Astrocyte of the spinal cord (primary cell): ENCODE results near the gene HES3.

Experiments used
- DNase-seq: peaks from one replicate; pipeline ENCODE4 v3.0.0; 2011; ENCODE audit warnings: low read depth, low spot score
- H3K4me3 ChIP-seq: 2 replicates; pipeline ENCODE4 v1.5.1; 2011; ENCODE audit warnings: low read depth, mild to moderate bottlenecking, low read length, moderate library complexity
- in situ Hi-C: cut with HindIII; loops from 2 replicates; pipeline ENCODE4 v1.10.0; 2017; ENCODE audit warnings: low sequenced_read_pairs
- TF ChIP-seq, protein P1 (sequence below): IDR thresholded peaks from 2 replicates; pipeline ENCODE4 v1.5.1; 2012; ENCODE audit warnings: low read depth, mild to moderate bottlenecking, low read length, inconsistent platforms

Gene HES3

DNA sequence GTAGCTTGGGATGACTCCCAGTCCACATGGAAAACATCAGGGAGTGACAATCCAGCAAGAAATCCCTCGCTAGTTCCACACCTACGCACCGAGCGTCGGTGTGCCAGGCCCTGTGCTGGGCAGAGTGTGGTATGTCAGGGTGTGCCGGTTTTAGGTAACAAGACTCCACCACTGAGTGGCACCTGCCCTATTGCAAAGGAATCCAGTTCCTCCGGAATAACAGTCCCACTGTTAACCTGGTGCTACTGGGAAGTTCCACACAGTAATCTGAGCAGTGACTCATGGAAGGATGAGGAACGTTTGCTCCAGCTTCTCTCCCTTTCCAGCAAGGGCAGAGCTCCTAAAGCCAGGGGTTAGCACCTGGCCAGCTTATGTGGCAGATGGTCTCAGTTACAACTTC is 23.7 kb upstream of the HES3 start:
- no peak overlapping the region for H3K4me3 ChIP-seq
- DNase-seq = no peak
- TF ChIP-seq, protein P1, sequence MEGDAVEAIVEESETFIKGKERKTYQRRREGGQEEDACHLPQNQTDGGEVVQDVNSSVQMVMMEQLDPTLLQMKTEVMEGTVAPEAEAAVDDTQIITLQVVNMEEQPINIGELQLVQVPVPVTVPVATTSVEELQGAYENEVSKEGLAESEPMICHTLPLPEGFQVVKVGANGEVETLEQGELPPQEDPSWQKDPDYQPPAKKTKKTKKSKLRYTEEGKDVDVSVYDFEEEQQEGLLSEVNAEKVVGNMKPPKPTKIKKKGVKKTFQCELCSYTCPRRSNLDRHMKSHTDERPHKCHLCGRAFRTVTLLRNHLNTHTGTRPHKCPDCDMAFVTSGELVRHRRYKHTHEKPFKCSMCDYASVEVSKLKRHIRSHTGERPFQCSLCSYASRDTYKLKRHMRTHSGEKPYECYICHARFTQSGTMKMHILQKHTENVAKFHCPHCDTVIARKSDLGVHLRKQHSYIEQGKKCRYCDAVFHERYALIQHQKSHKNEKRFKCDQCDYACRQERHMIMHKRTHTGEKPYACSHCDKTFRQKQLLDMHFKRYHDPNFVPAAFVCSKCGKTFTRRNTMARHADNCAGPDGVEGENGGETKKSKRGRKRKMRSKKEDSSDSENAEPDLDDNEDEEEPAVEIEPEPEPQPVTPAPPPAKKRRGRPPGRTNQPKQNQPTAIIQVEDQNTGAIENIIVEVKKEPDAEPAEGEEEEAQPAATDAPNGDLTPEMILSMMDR = no peak
- in situ Hi-C loops = no loop called here

DNA sequence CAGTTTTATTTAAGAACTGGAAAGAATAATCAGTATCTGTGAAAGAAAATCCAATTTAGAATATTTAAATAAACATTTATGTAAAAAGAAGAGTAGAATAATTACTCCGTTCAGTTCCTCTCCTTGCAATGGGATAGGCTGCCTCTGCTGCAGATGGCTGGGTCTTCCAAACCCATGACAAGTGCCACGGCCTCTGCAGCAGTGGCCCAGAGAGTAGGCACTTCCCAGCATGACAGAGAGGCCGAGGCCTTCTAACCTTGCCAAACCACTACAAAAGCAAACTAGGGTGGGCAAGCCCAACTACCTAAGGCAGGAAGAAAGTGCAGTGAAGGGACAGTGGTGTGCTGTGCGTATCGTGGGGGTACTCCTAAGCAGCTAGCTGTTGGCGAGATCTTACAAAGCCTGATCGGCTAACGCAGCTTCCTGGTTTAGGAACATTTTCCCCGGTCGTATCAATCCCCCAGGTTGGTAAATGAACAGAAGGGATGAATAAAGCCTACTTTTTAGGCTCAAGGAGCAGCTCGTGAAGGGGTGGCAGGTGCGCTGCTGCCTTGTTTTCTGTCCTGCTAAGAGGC is 22.7 kb upstream of the HES3 start:
- in situ Hi-C loops = no loop called here
- no peak overlapping the region for H3K4me3 ChIP-seq

DNA sequence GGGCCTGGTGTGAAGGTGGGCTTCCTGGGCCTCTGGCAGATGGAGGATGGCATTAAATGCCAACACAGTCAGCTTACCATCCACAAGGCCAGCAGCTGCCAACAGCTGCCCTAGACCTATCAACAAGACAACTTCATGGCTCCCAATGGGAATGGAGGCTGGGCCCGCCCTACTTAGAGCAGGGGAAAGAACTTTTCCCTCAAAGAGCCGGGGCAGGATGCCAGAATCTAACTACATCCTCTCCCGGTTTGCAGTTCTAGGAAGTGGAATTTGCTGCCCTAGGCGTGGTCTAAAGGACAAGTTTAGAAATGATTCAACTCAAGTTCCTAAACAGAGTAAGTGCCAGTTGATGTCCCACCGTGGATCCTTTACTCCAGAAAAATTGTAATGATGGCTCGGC is 21.3 kb upstream of the HES3 start:
- DNase-seq = no peak
- in situ Hi-C loops = no loop called here
- TF ChIP-seq, protein P1 = no peak
- no peak overlapping the region for H3K4me3 ChIP-seq

More for the DNA sequence above, 22.7 kb upstream of the HES3 start:
- no peak for DNase-seq
- TF ChIP-seq, protein P1 = no peak

DNA sequence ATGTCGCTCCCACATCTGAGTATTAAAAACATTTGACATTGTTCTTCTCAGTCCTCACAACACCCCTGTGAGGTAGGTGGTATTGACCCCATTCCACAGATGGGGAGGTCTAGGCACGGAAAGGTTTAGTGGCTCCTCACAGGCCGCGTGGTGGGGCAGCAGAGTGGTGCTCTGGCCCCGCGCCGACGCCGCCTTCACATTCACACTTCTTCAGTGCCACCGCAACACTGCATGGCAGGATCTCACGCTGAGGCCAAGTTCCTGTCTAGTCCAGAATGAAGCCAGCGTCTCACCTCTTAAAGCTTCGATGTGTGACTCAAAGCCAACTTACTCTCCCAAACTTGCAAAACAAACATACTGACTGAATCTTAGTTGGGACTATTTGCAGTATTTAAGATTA is 20.4 kb upstream of the HES3 start:
- TF ChIP-seq, protein P1 = no peak
- in situ Hi-C loops = no loop called here
- H3K4me3 ChIP-seq = no peak overlapping the region
- no peak for DNase-seq

DNA sequence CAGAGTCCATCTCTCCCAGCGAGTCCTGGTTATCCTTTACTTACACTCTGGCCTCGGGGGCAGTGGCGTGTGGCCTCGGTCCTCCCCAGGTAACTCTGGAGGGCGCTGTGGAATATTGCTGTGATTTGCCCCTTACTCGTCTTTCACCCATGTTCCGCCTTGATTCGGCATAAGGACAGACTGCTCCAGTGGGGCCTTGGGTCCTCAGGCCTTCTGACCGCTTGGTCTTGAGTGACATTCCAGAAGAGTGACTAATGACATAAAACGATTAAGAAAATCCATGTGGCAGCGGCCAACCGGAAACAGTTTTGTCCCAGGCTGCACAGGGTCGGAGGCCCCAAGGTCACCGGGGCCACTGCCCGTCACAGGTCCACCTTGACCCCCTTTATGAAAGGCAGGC is 19.3 kb upstream of the HES3 start:
- H3K4me3 ChIP-seq = no peak overlapping the region
- in situ Hi-C loops = no loop called here
- TF ChIP-seq, protein P1 = no peak
- DNase-seq = no peak

DNA sequence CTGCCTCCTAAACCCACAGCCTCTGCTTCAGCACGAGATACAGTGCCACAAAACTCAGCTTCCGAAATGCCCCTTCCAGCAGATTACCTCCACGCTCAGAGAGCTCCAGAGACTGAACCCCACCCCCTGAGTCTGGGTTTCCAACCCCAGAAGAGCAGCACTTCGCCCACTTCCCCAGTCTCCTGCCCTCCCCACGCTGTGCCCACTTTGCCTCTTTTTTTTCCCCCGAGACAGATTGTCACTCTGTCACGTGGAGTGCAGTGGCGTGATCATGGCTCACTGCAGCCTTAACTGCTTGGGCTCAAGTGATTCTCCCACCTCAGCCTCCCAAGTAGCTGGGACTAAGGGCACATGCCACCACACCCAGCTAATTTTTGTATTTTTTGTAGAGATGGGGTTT is 18.3 kb upstream of the HES3 start:
- in situ Hi-C loops = no loop called here
- no peak for DNase-seq
- TF ChIP-seq, protein P1 = no peak
- no peak overlapping the region for H3K4me3 ChIP-seq

DNA sequence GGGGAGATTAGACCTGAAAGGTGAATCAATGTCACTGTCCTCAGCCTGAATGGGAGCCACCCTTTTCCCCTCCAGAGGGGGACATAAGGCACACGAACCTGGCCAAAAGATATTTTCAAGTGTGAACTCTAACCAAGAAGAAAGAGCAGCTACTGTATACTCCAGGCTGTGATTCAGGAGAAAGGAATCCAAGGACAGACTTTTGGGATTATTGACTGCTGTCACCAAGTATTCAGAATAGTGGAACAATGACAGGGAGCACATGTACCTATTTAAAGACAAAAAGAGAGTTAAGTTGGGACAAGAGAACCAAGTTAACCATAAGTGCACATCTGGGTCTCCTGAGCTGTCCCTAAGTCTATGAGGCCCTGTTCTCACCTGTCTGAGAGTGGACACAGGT is 10.6 kb upstream of the HES3 start:
- no peak overlapping the region for H3K4me3 ChIP-seq
- no peak for DNase-seq
- TF ChIP-seq, protein P1 = no peak
- in situ Hi-C loops = no loop called here
